HL-60/S4 (cell line): ENCODE data around the gene P2RY8.

Experiments
- in situ Hi-C: fragments of 300-500 bp; cut with MboI; formaldehyde crosslinking; loops from 2 replicates; pipeline ENCODE4 v1.14.3; 2022; ENCODE audit warnings: low sequenced_read_pairs

P2RY8 gene

GRCh38 chrX:1449036-1449822, 87.8 kb downstream of the P2RY8 start:
- in situ Hi-C loops, result loop anchor here (25.0 kb wide), 1 partner anchor 1163 kb away; no protein-coding TSS in a partner anchor

GRCh38 chrX:1448573-1449001, 88.4 kb downstream of the P2RY8 start:
- in situ Hi-C loops, result loop anchor here (25.0 kb wide), 1 partner anchor 1164 kb away; no protein-coding TSS in a partner anchor

- in situ Hi-C loops, result loop anchor here (25.0 kb wide), 1 partner anchor 1164 kb away; no protein-coding TSS in a partner anchor
Measured at GRCh38 chrX:1447969-1448572, 88.9 kb downstream of the P2RY8 start.

GRCh38 chrX:1446984-1447968, 89.7 kb downstream of the P2RY8 start:
- in situ Hi-C loops, result loop anchor here (25.0 kb wide), 1 partner anchor 1165 kb away; no protein-coding TSS in a partner anchor

- in situ Hi-C loops, result loop anchor here (25.0 kb wide), 1 partner anchor 1167 kb away; no protein-coding TSS in a partner anchor
Measured at GRCh38 chrX:1444561-1445500, 92.2 kb downstream of the P2RY8 start.

- in situ Hi-C loops, result loop anchor here (25.0 kb wide), 1 partner anchor 1169 kb away; no protein-coding TSS in a partner anchor
Measured at GRCh38 chrX:1443496-1444075, 93.4 kb downstream of the P2RY8 start.

- in situ Hi-C loops, result loop anchor here (25.0 kb wide), 1 partner anchor 1169 kb away; no protein-coding TSS in a partner anchor
Measured at GRCh38 chrX:1442724-1443367, 94.1 kb downstream of the P2RY8 start.

GRCh38 chrX:1442016-1442665, 94.8 kb downstream of the P2RY8 start:
- in situ Hi-C loops, result loop anchor here (25.0 kb wide), 1 partner anchor 1170 kb away; no protein-coding TSS in a partner anchor

GRCh38 chrX:1440506-1440905, 96.5 kb downstream of the P2RY8 start:
- in situ Hi-C loops, result loop anchor here (25.0 kb wide), 1 partner anchor 1172 kb away; no protein-coding TSS in a partner anchor

GRCh38 chrX:1435241-1435895, 101.6 kb downstream of the P2RY8 start:
- in situ Hi-C loops, result loop anchor here (25.0 kb wide), 1 partner anchor 1177 kb away; no protein-coding TSS in a partner anchor

GRCh38 chrX:1434871-1435240, 102.1 kb downstream of the P2RY8 start:
- in situ Hi-C loops, result loop anchor here (25.0 kb wide), 1 partner anchor 1177 kb away; no protein-coding TSS in a partner anchor

- in situ Hi-C loops, result loop anchor here (25.0 kb wide), 1 partner anchor 1178 kb away; no protein-coding TSS in a partner anchor
Measured at GRCh38 chrX:1433646-1434357, 103.2 kb downstream of the P2RY8 start.

- in situ Hi-C loops, result loop anchor here (25.0 kb wide), 1 partner anchor 1182 kb away; no protein-coding TSS in a partner anchor
Measured at GRCh38 chrX:1430451-1430850, 106.5 kb downstream of the P2RY8 start.

GRCh38 chrX:1427756-1428155, 109.2 kb downstream of the P2RY8 start:
- in situ Hi-C loops, result loop anchor here (25.0 kb wide), 1 partner anchor 1185 kb away; no protein-coding TSS in a partner anchor

GRCh38 chrX:1426321-1426720, 110.7 kb downstream of the P2RY8 start:
- in situ Hi-C loops, result loop anchor here (25.0 kb wide), 1 partner anchor 1186 kb away; no protein-coding TSS in a partner anchor

GRCh38 chrX:1425381-1425780, 111.6 kb downstream of the P2RY8 start:
- in situ Hi-C loops, result loop anchor here (25.0 kb wide), 1 partner anchor 1187 kb away; no protein-coding TSS in a partner anchor
